ENCODE measurements around the gene ALG5.
A peak's percentile ranks its signal among the peaks of the same experiment; 100 is the strongest.

ALG5 gene

GRCh38 chr13:36918246-36919131, 80.7 kb downstream of the ALG5 start:
- H3K4me3 ChIP-seq (ENCODE audit: low read length), result peak overlapping the region; percentile 72
- peak; percentile 24 for DNase-seq (ENCODE audit: low read depth)
- no peak for TF ChIP-seq CTCF (conservative IDR thresholded peaks at IDR 0.05; ENCODE audit: low read depth, low read length)

GRCh38 chr13:36917311-36917710, 81.8 kb downstream of the ALG5 start:
- no peak for TF ChIP-seq CTCF (conservative IDR thresholded peaks at IDR 0.05; ENCODE audit: low read depth, low read length)
- DNase-seq (ENCODE audit: low read depth), result no peak
- no peak overlapping the region for H3K4me3 ChIP-seq (ENCODE audit: low read length)

- no peak overlapping the region for H3K4me3 ChIP-seq (ENCODE audit: low read length)
- DNase-seq (ENCODE audit: low read depth), result no peak
- no peak for TF ChIP-seq CTCF (conservative IDR thresholded peaks at IDR 0.05; ENCODE audit: low read depth, low read length)
These were observed 83.1 kb downstream of the ALG5 start for GRCh38 chr13:36915896-36916640.

- no peak for TF ChIP-seq CTCF (conservative IDR thresholded peaks at IDR 0.05; ENCODE audit: low read depth, low read length)
- DNase-seq (ENCODE audit: low read depth), result no peak
- no peak overlapping the region for H3K4me3 ChIP-seq (ENCODE audit: low read length)
These were observed 84.0 kb downstream of the ALG5 start for GRCh38 chr13:36915106-36915505.

- DNase-seq (ENCODE audit: low read depth), result no peak
- no peak overlapping the region for H3K4me3 ChIP-seq (ENCODE audit: low read length)
- no peak for TF ChIP-seq CTCF (conservative IDR thresholded peaks at IDR 0.05; ENCODE audit: low read depth, low read length)
These were observed 84.5 kb downstream of the ALG5 start for GRCh38 chr13:36914648-36915047.

- no peak for DNase-seq (ENCODE audit: low read depth)
- no peak for TF ChIP-seq CTCF (conservative IDR thresholded peaks at IDR 0.05; ENCODE audit: low read depth, low read length)
- H3K4me3 ChIP-seq (ENCODE audit: low read length), result no peak overlapping the region
These were observed 85.7 kb downstream of the ALG5 start for GRCh38 chr13:36913463-36913862.
